Mononuclear cell (primary cell): ENCODE results near the gene TOP3B. TPM values are rescaled to one million over a fixed set of nuclear protein-coding genes. Genes with fewer than 3 reads are reported as not detected.

ENCODE experiments used
- H3K27me3 ChIP-seq: 2 replicates; pipeline ENCODE4 v1.6.0; 2011; ENCODE audit warnings: low read length, control low read depth; ENCODE audit not compliant: insufficient read depth
- H3K4me1 ChIP-seq: 2 replicates; pipeline ENCODE4 v1.5.1; 2011; ENCODE audit warnings: mild to moderate bottlenecking, low read length, control low read depth; ENCODE audit not compliant: insufficient read depth
- H3K4me3 ChIP-seq: 2 replicates; pipeline ENCODE4 v1.5.1; 2011; ENCODE audit warnings: mild to moderate bottlenecking, low read length, moderate library complexity
- H3K9me3 ChIP-seq: 2 replicates; pipeline ENCODE4 v1.5.1; 2011; ENCODE audit warnings: low read depth, mild to moderate bottlenecking, control low read depth, low read length
- total RNA-seq: library from RNA; depleted of rRNA; stranded (reverse); fragments of >200 nt; gene quantifications from one replicate; pipeline ENCODE4 v1.2.3, GENCODE V29; 2012

TOP3B gene
- total RNA-seq, 1 donor, result 34.8 TPM

- H3K9me3 ChIP-seq, result no peaks in the 10 kb centered on the region
- no peaks in the 10 kb centered on the region for H3K27me3 ChIP-seq
- H3K4me1 ChIP-seq, result no peaks in the 10 kb centered on the region
- H3K4me3 ChIP-seq, result no peak overlapping the region
Measured at GRCh38 chr22:21996175-21996720, 13.7 kb upstream of the TOP3B start.

GRCh38 chr22:21995660-21996059 lies 13.1 kb upstream of the TOP3B start:
- no peaks in the 10 kb centered on the region for H3K4me1 ChIP-seq
- H3K27me3 ChIP-seq, result no peaks in the 10 kb centered on the region
- no peak overlapping the region for H3K4me3 ChIP-seq
- no peaks in the 10 kb centered on the region for H3K9me3 ChIP-seq

DNA sequence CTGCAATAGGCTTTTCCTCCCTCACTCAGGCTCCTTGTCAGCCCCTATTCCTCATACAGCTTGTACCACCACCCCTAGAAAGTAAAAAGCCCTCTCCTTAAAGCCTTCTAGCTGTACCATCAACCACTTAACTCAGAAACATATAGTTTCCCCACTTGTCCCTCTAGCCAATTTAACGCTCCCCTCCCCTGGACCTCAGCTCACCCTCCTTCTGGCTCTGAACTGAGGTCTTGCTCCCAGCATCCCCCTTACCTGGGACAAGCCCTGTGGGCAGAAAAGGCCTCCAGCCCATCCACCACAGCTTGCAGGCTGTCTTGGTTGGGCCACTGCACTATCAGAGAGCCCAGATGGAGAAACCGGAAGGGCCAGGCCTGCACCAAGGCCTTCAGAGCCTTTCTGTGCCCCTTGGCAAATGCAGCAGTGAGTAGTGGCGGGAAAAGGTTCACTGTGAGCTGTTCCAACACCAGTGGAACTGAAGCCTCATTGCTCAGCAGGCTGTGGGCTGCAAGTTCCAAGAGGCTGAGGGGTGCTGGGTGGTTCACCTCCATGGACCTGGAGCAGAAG lies 12.4 kb upstream of the TOP3B start:
- H3K4me1 ChIP-seq, result no peaks in the 10 kb centered on the region
- no peak overlapping the region for H3K4me3 ChIP-seq
- H3K9me3 ChIP-seq, result no peaks in the 10 kb centered on the region
- H3K27me3 ChIP-seq, result no peaks in the 10 kb centered on the region

DNA sequence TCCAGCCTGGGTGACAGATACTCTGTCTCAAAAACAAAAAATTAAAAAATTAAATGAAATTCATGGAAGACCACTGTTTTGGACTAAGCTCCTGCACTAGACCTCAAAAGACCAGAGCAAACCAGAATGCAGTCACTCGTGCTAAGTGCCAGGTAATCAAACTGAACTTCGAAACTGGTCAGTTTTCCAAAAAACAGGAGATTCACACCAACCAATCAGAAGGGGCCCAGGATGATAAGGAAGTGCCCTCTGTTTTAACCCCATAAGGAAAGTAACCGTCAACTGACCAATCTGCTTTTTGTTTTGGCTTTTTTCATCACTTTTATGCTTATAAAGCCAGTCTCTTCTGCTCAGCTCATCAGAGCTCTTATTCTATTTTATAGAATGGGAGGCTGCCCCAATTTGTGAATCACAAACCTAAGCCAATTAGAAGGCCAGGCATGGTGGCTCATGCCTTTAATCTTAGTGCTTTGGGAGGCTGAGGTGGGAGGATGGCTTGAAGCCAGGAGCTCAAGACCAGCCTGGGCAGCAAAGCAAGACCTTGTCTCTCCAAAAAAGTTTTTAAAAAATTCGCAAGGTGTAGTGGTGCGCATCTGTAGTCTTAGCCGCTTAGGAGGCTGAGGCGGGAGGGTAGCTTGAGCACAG lies 10.1 kb upstream of the TOP3B start:
- no peaks in the 10 kb centered on the region for H3K27me3 ChIP-seq
- no peaks in the 10 kb centered on the region for H3K9me3 ChIP-seq
- H3K4me1 ChIP-seq, result no peaks in the 10 kb centered on the region
- H3K4me3 ChIP-seq, result no peak overlapping the region

GRCh38 chr22:21991774-21992173 lies 9.2 kb upstream of the TOP3B start:
- H3K4me3 ChIP-seq, result no peak overlapping the region
- H3K4me1 ChIP-seq, result no peaks in the 10 kb centered on the region
- no peaks in the 10 kb centered on the region for H3K9me3 ChIP-seq
- H3K27me3 ChIP-seq, result no peaks in the 10 kb centered on the region

DNA sequence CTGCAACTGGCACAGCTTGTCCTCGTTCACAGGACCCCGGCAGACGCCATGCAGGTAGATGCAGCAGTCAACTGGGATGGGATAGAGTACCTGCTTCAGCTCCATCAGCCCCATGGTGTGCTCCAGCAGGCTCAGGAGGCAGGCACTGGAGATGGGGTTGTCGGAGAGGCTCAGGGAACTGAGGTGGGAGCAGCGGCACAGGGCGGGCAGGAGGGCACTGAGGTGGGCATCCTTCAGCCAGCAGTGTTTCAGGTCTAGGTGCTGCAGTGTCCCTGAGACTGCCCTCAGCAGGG lies 8.7 kb upstream of the TOP3B start:
- no peaks in the 10 kb centered on the region for H3K27me3 ChIP-seq
- no peaks in the 10 kb centered on the region for H3K9me3 ChIP-seq
- no peak overlapping the region for H3K4me3 ChIP-seq
- no peaks in the 10 kb centered on the region for H3K4me1 ChIP-seq

- no peaks in the 10 kb centered on the region for H3K9me3 ChIP-seq
- no peak overlapping the region for H3K4me3 ChIP-seq
- H3K27me3 ChIP-seq, result no peaks in the 10 kb centered on the region
- no peaks in the 10 kb centered on the region for H3K4me1 ChIP-seq
Measured at GRCh38 chr22:21990445-21991303, 8.1 kb upstream of the TOP3B start.

DNA sequence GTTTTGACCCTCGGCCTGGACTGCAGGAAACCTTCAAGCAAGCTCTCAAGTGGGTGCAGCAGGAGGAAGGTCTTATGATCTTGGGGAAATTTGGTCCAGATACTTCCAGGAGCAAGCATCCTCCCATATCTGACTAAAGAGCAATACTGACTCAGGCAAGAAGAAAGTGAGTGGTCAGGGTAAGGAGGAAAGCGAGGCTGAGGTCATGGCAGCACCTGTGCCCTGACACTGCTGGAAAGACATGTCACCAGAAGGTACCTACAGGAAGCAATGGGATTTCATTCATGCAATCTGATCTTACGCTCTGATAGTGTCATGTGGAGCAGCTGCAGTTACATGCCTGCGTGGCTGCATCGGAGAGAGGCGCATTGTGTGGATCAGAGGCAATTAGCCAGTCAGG lies 6.5 kb upstream of the TOP3B start:
- H3K27me3 ChIP-seq, result no peaks in the 10 kb centered on the region
- no peaks in the 10 kb centered on the region for H3K9me3 ChIP-seq
- H3K4me3 ChIP-seq, result no peak overlapping the region
- H3K4me1 ChIP-seq, result no peaks in the 10 kb centered on the region

DNA sequence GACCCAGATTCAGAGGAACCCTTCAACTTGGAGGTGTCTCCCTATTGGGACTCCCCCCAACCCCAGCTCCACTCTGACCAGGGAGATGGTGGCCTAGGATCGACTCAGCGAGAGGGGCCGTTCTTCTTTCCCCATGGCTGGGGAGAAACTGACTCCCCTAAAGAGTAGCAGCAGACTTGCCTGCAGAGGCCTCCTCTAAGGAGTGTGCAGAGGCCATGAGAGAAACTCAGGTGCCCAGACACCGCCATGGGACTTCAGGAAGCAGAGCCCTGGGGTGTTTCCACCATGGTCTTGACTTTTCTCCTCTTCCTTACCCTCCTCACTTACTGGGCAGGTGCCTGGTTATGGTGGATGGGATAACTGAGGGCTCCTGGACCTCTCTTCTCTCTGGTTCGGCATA lies 2.6 kb upstream of the TOP3B start:
- Histone ChIP-seq H3K4me3 (no peak overlapping the region), H3K4me1 (peaks cover 17% of the 10 kb centered on the region), H3K27me3 (no peaks in the 10 kb centered on the region), H3K9me3 (no peaks in the 10 kb centered on the region)

DNA sequence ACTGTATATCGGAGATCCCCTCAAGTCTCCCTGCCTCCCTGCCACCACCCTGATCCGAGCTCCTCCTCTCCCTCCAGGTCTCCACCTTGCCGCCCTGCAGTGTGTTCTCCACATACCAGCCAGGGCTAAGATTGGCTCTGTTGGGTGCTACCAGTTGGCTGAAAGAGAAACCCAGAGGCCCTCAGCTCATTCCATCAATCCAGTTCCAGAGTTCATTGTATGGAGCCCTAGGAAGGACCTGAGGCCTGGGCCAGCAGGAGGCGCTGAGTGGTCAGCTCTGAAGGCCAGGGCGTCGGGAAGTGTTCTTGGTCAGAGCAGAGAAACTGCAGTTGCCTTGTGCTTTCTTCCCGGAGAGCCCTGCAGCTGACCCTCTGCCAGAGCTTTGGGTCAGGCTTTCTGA lies 2.2 kb upstream of the TOP3B start:
- Histone ChIP-seq H3K4me3 (no peak overlapping the region), H3K4me1 (peaks cover 17% of the 10 kb centered on the region), H3K9me3 (no peaks in the 10 kb centered on the region), H3K27me3 (no peaks in the 10 kb centered on the region)

DNA sequence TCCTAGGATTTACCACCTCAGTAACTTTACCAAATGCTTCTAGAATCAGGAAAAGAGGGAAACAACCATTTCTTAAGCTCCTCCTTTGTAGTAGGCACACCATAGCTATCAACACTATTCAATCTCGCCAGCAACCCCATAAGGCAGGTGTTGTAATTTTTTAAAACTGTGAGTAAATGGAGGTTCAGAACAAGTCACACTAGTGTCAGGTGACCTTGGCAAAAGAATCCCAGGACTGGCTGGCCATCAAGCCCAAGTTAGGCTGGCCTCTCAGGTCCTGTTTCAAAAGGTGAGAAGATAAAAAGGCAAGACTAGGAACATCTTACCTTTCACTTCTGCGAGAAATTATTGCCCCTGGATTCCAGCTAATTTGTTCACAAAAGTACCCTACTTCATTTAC lies 713 bp downstream of the TOP3B start:
- H3K4me1 ChIP-seq, result peaks cover 17% of the 10 kb centered on the region
- no peaks in the 10 kb centered on the region for H3K27me3 ChIP-seq
- no peaks in the 10 kb centered on the region for H3K9me3 ChIP-seq
- peak overlapping the region; percentile 96 for H3K4me3 ChIP-seq

DNA sequence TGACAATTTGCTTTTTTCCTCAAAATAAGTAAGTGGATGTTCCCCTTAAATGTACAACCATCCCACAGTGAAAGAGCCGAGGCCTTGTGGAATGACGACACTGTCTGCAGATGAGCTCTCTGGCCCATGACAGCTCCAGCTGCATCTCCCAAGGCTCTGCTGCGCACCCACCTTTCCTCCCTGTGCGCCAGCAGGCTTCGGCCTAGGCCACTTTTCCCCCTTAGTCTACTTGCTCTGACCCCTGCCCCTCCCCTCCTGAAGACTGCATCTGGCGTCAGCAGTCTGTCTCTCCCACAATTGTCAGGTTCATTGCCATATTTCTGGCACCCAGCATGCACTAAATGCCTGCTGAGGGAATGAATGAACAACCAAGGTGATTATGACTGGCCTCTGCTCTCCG lies 2.0 kb downstream of the TOP3B start:
- Histone ChIP-seq H3K27me3 (no peaks in the 10 kb centered on the region), H3K9me3 (no peaks in the 10 kb centered on the region), H3K4me3 (no peak overlapping the region), H3K4me1 (peaks cover 17% of the 10 kb centered on the region)

GRCh38 chr22:21978564-21979386 lies 3.8 kb downstream of the TOP3B start:
- Histone ChIP-seq H3K9me3 (no peaks in the 10 kb centered on the region), H3K4me3 (no peak overlapping the region)

DNA sequence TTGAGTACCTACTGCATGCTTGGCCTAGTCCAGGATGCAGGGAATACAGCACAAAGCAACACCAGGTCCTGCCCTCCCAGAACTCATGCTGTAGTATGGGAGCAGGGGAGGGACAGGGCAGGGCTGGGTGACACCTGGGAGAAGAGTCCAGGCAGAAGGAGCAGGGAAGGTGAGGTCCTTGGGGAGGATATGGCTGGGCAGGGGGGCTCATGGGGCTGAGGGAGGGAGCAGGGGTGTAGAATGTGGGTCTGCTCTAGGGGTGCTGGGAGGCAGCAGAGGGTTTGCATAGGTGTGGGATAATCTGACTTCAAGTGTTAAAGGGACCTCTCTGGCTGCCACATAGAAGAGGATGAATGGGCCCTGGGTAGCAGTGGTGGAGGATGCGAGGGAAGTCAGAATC lies 4.8 kb downstream of the TOP3B start:
- H3K4me3 ChIP-seq, result no peak overlapping the region

More at GRCh38 chr22:21978564-21979386, 3.8 kb downstream of the TOP3B start:
- Histone ChIP-seq H3K27me3 (no peaks in the 10 kb centered on the region), H3K4me1 (peaks cover 17% of the 10 kb centered on the region)

GRCh38 chr22:21975854-21976345 lies 6.7 kb downstream of the TOP3B start:
- H3K4me1 ChIP-seq, result peaks cover 3% of the 10 kb centered on the region
- no peak overlapping the region for H3K4me3 ChIP-seq
- H3K27me3 ChIP-seq, result no peaks in the 10 kb centered on the region
- no peaks in the 10 kb centered on the region for H3K9me3 ChIP-seq

More for the DNA sequence above, 4.8 kb downstream of the TOP3B start:
- H3K9me3 ChIP-seq, result no peaks in the 10 kb centered on the region
- peaks cover 17% of the 10 kb centered on the region for H3K4me1 ChIP-seq
- no peaks in the 10 kb centered on the region for H3K27me3 ChIP-seq
